HepG2 (cell line): ENCODE measurements around the gene LIN28B. TPM values are rescaled to one million over a fixed set of nuclear protein-coding genes. Genes with fewer than 3 reads are reported as not detected.

Experiments
- DR1 ChIP-seq: sonication (generic); formaldehyde crosslinking; IDR thresholded peaks from 2 replicates; pipeline ENCODE4 v1.8.0; 2021; ENCODE audit warnings: mild to moderate bottlenecking, missing genetic modification reagents, inconsistent platforms
- HMGXB4 ChIP-seq, 2 experiments: sonication (generic) in 1 of 2; formaldehyde crosslinking in 1 of 2; IDR thresholded peaks; 2 replicates each; pipeline versions ENCODE4 v1.4.0 to v1.6.1; 2018 to 2020; ENCODE audit warnings: missing genetic modification reagents in 2 of 2, borderline replicate concordance in 1 of 2, low read depth in 1 of 2, mild to moderate bottlenecking in 1 of 2, missing biosample characterization in 1 of 2
- HNF4G ChIP-seq, 2 experiments: sonication (generic) in 1 of 2; formaldehyde crosslinking in 1 of 2; IDR thresholded peaks; 2 replicates each; pipeline versions ENCODE4 v1.4.0 to v1.6.1; 2011 to 2020; ENCODE audit warnings: borderline replicate concordance in 2 of 2, low read depth in 2 of 2, mild to moderate bottlenecking in 2 of 2, low read length in 1 of 2, missing genetic modification reagents in 1 of 2, moderate library complexity in 1 of 2
- IRF2 ChIP-seq: IDR thresholded peaks from 2 replicates; pipeline ENCODE4 v1.6.1; 2018; ENCODE audit warnings: missing genetic modification reagents, missing compliant biosample characterization
- ISL2 ChIP-seq: sonication (generic); formaldehyde crosslinking; IDR thresholded peaks from 2 replicates; pipeline ENCODE4 v1.5.0; 2020; ENCODE audit warnings: missing genetic modification reagents
- KDM3A ChIP-seq: IDR thresholded peaks from 2 replicates; pipeline ENCODE4 v1.6.1; 2018; ENCODE audit warnings: low read depth, missing compliant biosample characterization
- KLF9 ChIP-seq: IDR thresholded peaks from 2 replicates; pipeline ENCODE4 v1.6.1; 2016; ENCODE audit warnings: low read depth
- MATR3 ChIP-seq: sonication (generic); formaldehyde crosslinking; IDR thresholded peaks from 2 replicates; pipeline ENCODE4 v1.4.0; 2020; ENCODE audit warnings: missing genetic modification reagents
- NCOA2 ChIP-seq: sonication (generic); formaldehyde crosslinking; IDR thresholded peaks from 2 replicates; pipeline ENCODE4 v1.8.0; 2022; ENCODE audit warnings: inconsistent platforms
- NFE2L2 ChIP-seq: fragments of 150-350 bp; IDR thresholded peaks from 2 replicates; pipeline ENCODE4 v1.6.1; 2014; ENCODE audit warnings: low read length
- TP53 ChIP-seq: sonication (generic); formaldehyde crosslinking; conservative IDR thresholded peaks from 2 replicates; pipeline ENCODE4 v1.4.0; 2020; ENCODE audit warnings: missing genetic modification reagents
- U2AF2 ChIP-seq: fragments of 200-400 bp; formaldehyde crosslinking; IDR thresholded peaks from 2 replicates; pipeline ENCODE4 v1.6.1; 2017; ENCODE audit warnings: low read depth, mild to moderate bottlenecking, low read length
- WIZ ChIP-seq: sonication (generic); formaldehyde crosslinking; IDR thresholded peaks from 2 replicates; pipeline ENCODE4 v1.5.1; 2020; ENCODE audit warnings: mild to moderate bottlenecking, missing genetic modification reagents
- ZNF317 ChIP-seq: sonication (generic); formaldehyde crosslinking; IDR thresholded peaks from 2 replicates; pipeline ENCODE4 v1.5.0; 2020; ENCODE audit warnings: mild to moderate bottlenecking, missing genetic modification reagents
- ZNF329 ChIP-seq: sonication (generic); formaldehyde crosslinking; IDR thresholded peaks from 2 replicates; pipeline ENCODE4 v1.9.0; 2021; ENCODE audit warnings: low read depth, mild to moderate bottlenecking, missing genetic modification reagents
- ZNF362 ChIP-seq: sonication (generic); formaldehyde crosslinking; IDR thresholded peaks from 2 replicates; pipeline ENCODE4 v1.4.0; 2020; ENCODE audit warnings: missing genetic modification reagents, mild to moderate bottlenecking, borderline replicate concordance
- ZNF576 ChIP-seq: sonication (generic); formaldehyde crosslinking; IDR thresholded peaks from 2 replicates; pipeline ENCODE4 v1.4.0; 2020; ENCODE audit warnings: mild to moderate bottlenecking, missing genetic modification reagents
- ZNF691 ChIP-seq: sonication (generic); formaldehyde crosslinking; IDR thresholded peaks from 2 replicates; pipeline ENCODE4 v1.4.0; 2020; ENCODE audit warnings: missing genetic modification reagents, low read depth, mild to moderate bottlenecking, borderline replicate concordance
- ZNF709 ChIP-seq: sonication (generic); formaldehyde crosslinking; IDR thresholded peaks from 2 replicates; pipeline ENCODE4 v1.5.0; 2020; ENCODE audit warnings: mild to moderate bottlenecking, missing genetic modification reagents
- polyA plus RNA-seq, 8 experiments: library from polyadenylated mRNA; depleted of rRNA in 3 of 8; stranded (reverse) in 7 of 8; unstranded in 1 of 8; fragments of >200 nt; fragmentation: Illumina TruSeq in 4 of 8; extraction: Trizol in 4 of 8; gene quantifications; 2 replicates each; pipeline versions ENCODE4 v1.2.1 to v1.2.3, GENCODE V29; 2011 to 2016; ENCODE audit warnings: low read depth in 4 of 8, missing spikeins in 1 of 8, mixed read lengths in 1 of 8; ENCODE audit not compliant: insufficient read depth in 1 of 8
- total RNA-seq, 5 experiments: library from RNA; depleted of rRNA; stranded (reverse); fragments of >200 nt; fragmentation: Illumina TruSeq; extraction: Trizol; gene quantifications; 2 replicates each; pipeline ENCODE4 v1.2.3, GENCODE V29; 2016; ENCODE audit warnings: low read depth in 1 of 5
- TF ChIP-seq, protein P1 (sequence below): sonication (generic); formaldehyde crosslinking; IDR thresholded peaks from 2 replicates; pipeline ENCODE4 v1.8.0; 2022; ENCODE audit warnings: low read depth, missing genetic modification reagents
- TF ChIP-seq, protein P2 (sequence below): sonication (generic); formaldehyde crosslinking; IDR thresholded peaks from 2 replicates; pipeline ENCODE4 v1.4.0; 2020; ENCODE audit warnings: missing genetic modification reagents

LIN28B gene
- total and polyA plus RNA-seq, 2 of the 13 experiments (the other 11 are each of a cell fraction or from before 2014, with no cell fraction given) = 14.5 to 56.8 TPM

DNA sequence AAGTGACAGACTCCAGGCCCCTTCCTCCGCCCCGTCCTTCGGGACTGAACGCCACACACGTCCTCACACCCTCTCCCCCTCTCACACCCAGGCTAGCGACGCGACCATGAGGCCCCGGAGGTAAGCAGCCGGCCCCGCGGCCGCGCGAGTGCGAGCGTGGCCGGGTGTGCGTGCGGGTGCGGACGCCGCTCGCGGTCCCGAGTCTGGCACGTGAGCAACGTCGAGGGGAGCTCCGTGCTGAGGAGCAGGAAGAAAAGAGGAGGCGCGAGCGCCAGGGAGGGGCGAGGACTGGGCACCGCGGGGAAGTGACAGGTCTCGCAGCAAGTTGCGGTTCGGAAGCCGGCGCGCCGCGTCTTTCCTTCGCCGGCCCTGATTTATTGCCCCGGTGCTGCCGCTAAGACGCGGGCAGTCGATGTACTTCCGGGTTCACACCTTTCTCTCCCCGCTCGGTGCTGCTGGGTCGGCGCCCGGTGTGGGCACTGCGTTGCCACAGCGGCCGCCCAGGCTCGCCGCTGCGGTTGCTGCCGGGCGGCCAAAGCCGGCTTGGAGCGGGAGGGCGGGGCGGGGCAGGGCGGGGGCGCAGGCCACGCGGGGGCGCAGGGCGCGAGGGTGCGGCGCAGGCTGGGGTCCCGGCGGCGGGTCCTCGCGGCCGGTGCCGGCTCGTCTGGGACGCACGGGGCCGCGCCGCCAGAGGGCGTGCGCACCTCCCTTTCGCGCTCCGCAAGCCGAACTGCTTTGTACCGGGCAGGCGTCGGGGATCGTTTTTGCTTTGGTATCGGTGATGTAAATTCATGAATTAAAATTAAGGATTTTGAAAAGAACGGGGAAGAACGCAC lies 15.8 kb upstream of the LIN28B start (continued):
- peak; percentile 73 to 78 for TF ChIP-seq HMGXB4 (CRISPR knock-in tag; IDR thresholded peaks at IDR 0.05; ENCODE audit: borderline replicate concordance in 1 of 2, low read depth in 1 of 2)
- 0 out of 2 replicates have a peak, but pooled peaks have one; percentile 33 for TF ChIP-seq KDM3A
- 0 out of 2 replicates have a peak, but pooled peaks have one; percentile 21 for TF ChIP-seq KLF9 (CRISPR knock-in tag)
- TF ChIP-seq WIZ (CRISPR knock-in tag) = no peak
- TF ChIP-seq IRF2 (CRISPR knock-in tag) = no peak
- TF ChIP-seq NFE2L2 = no peak
- TF ChIP-seq NCOA2 (CRISPR knock-in tag) = no peak
- TF ChIP-seq ZNF329 (CRISPR knock-in tag) = no peak
- 0 out of 2 replicates have a peak, but pooled peaks have one; percentile 37 for TF ChIP-seq ISL2 (CRISPR knock-in tag)
- no peak for TF ChIP-seq U2AF2
- peak; percentile 92 for TF ChIP-seq ZNF709 (CRISPR knock-in tag)
- TF ChIP-seq MATR3 = no peak
- TF ChIP-seq DR1 (CRISPR knock-in tag) = no peak; the same call in 1 of the 2 replicates
- TF ChIP-seq TP53 (CRISPR knock-in tag) = no peak
- TF ChIP-seq ZNF691 (CRISPR knock-in tag) = 0 out of 2 replicates have a peak, but pooled peaks have one; percentile 11
- TF ChIP-seq HNF4G (IDR thresholded peaks at IDR 0.05; ENCODE audit: borderline replicate concordance, low read depth, low read length) = no peak
- TF ChIP-seq HNF4G (CRISPR knock-in tag; IDR thresholded peaks at IDR 0.05; ENCODE audit: borderline replicate concordance, low read depth) = no peak; the same call in 1 of the 2 replicates
- TF ChIP-seq, protein P1, sequence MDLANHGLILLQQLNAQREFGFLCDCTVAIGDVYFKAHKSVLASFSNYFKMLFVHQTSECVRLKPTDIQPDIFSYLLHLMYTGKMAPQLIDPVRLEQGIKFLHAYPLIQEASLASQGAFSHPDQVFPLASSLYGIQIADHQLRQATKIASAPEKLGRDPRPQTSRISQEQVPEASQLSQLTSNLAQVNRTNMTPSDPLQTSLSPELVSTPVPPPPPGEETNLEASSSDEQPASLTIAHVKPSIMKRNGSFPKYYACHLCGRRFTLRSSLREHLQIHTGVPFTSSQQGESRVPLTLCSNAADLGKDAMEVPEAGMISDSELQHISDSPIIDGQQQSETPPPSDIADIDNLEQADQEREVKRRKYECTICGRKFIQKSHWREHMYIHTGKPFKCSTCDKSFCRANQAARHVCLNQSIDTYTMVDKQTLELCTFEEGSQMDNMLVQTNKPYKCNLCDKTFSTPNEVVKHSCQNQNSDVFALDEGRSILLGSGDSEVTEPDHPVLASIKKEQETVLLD (CRISPR knock-in tag) = peak; percentile 20
- no peak for TF ChIP-seq ZNF576
- TF ChIP-seq, protein P2, sequence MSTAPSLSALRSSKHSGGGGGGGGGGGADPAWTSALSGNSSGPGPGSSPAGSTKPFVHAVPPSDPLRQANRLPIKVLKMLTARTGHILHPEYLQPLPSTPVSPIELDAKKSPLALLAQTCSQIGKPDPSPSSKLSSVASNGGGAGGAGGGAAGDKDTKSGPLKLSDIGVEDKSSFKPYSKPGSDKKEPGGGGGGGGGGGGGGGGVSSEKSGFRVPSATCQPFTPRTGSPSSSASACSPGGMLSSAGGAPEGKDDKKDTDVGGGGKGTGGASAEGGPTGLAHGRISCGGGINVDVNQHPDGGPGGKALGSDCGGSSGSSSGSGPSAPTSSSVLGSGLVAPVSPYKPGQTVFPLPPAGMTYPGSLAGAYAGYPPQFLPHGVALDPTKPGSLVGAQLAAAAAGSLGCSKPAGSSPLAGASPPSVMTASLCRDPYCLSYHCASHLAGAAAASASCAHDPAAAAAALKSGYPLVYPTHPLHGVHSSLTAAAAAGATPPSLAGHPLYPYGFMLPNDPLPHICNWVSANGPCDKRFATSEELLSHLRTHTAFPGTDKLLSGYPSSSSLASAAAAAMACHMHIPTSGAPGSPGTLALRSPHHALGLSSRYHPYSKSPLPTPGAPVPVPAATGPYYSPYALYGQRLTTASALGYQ (CRISPR knock-in tag) = peak; percentile 74; the same call in 1 of the 2 replicates
- TF ChIP-seq ZNF317 (CRISPR knock-in tag) = no peak
- TF ChIP-seq ZNF362 = peak; percentile 29; the same call in 1 of the 2 replicates
